ENCODE measurements around the gene COL5A1. TPM values are rescaled to one million over a fixed set of nuclear protein-coding genes. Genes with fewer than 3 reads are reported as not detected.

Gene COL5A1
- total RNA-seq, 1 experiment from 2014 or later = 277 TPM

- no peak for DNase-seq (ENCODE audit: low read depth)
Observed at GRCh38 chr9:134834217-134834956, 192.8 kb downstream of the COL5A1 start.

- no peak for DNase-seq (ENCODE audit: low read depth)
Observed at GRCh38 chr9:134834957-134835419, 193.4 kb downstream of the COL5A1 start.

- no peak for DNase-seq (ENCODE audit: low read depth)
Observed at GRCh38 chr9:134835448-134835847, 193.8 kb downstream of the COL5A1 start.

- no peak for DNase-seq (ENCODE audit: low read depth)
Observed at GRCh38 chr9:134835987-134836386, 194.4 kb downstream of the COL5A1 start.

GRCh38 chr9:134836406-134836970, 194.9 kb downstream of the COL5A1 start:
- no peak for DNase-seq (ENCODE audit: low read depth)

GRCh38 chr9:134837529-134837928, 195.9 kb downstream of the COL5A1 start:
- DNase-seq (ENCODE audit: low read depth) = no peak

- DNase-seq (ENCODE audit: low read depth) = no peak
Observed at GRCh38 chr9:134838651-134839454, 197.2 kb downstream of the COL5A1 start.

GRCh38 chr9:134839455-134840125, 198.0 kb downstream of the COL5A1 start:
- no peak for DNase-seq (ENCODE audit: low read depth)

- DNase-seq (ENCODE audit: low read depth) = no peak
Observed at GRCh38 chr9:134840511-134840910, 198.9 kb downstream of the COL5A1 start.

GRCh38 chr9:134841180-134841904, 199.7 kb downstream of the COL5A1 start:
- no peak for DNase-seq (ENCODE audit: low read depth)

- no peak for DNase-seq (ENCODE audit: low read depth)
Observed at GRCh38 chr9:134842321-134842720, 200.7 kb downstream of the COL5A1 start.

- DNase-seq (ENCODE audit: low read depth) = no peak
Observed at GRCh38 chr9:134843740-134844139, 202.1 kb downstream of the COL5A1 start.

- DNase-seq (ENCODE audit: low read depth) = no peak
Observed at GRCh38 chr9:134844821-134845220, 203.2 kb downstream of the COL5A1 start.

- DNase-seq (ENCODE audit: low read depth) = no peak
Observed at GRCh38 chr9:134846187-134846586, 204.6 kb downstream of the COL5A1 start.

GRCh38 chr9:134846699-134847098, 205.1 kb downstream of the COL5A1 start:
- no peak for DNase-seq (ENCODE audit: low read depth)

- no peak for DNase-seq (ENCODE audit: low read depth)
Observed at GRCh38 chr9:134847138-134847537, 205.5 kb downstream of the COL5A1 start.

GRCh38 chr9:134847752-134848432, 206.3 kb downstream of the COL5A1 start:
- no peak for DNase-seq (ENCODE audit: low read depth)

- DNase-seq (ENCODE audit: low read depth) = no peak
Observed at GRCh38 chr9:134848504-134848903, 206.9 kb downstream of the COL5A1 start.

GRCh38 chr9:134850611-134851010, 209.0 kb downstream of the COL5A1 start:
- DNase-seq (ENCODE audit: low read depth) = no peak

GRCh38 chr9:134851020-134851419, 209.4 kb downstream of the COL5A1 start:
- DNase-seq (ENCODE audit: low read depth) = no peak

All from M059J (cell line).